Memory B cell (primary cell): ENCODE data around the gene PLEKHH3.

Source experiments
- ATAC-seq: fragments of 150-1000 bp; cut with Tn5 transposase; 2 replicates; pipeline ENCODE4 v1.10.0; 2021; ENCODE audit warnings: low read depth, mild to moderate bottlenecking, moderate library complexity
- DNase-seq, 2 donors: peaks; one replicate each; pipeline ENCODE4 v3.0.0; 2022; ENCODE audit warnings: low spot score in 2 of 2
- H3K27ac Mint-ChIP-seq: one replicate; pipeline ENCODE4 v1.8.0; 2022; ENCODE audit warnings: mild to moderate bottlenecking, moderate library complexity, mixed read lengths
- H3K27me3 Mint-ChIP-seq: one replicate; pipeline ENCODE4 v1.8.0; 2022; ENCODE audit warnings: mixed read lengths
- H3K36me3 Mint-ChIP-seq: one replicate; pipeline ENCODE4 v1.8.0; 2022; ENCODE audit warnings: mild to moderate bottlenecking, mixed read lengths
- H3K4me1 Mint-ChIP-seq: one replicate; pipeline ENCODE4 v1.8.0; 2022; ENCODE audit warnings: mixed read lengths
- H3K4me3 Mint-ChIP-seq: one replicate; pipeline ENCODE4 v1.8.0; 2022; ENCODE audit warnings: mild to moderate bottlenecking, moderate library complexity, mixed read lengths
- H3K9me3 Mint-ChIP-seq: one replicate; pipeline ENCODE4 v1.8.0; 2022; ENCODE audit warnings: mixed read lengths

Gene PLEKHH3, protein sequence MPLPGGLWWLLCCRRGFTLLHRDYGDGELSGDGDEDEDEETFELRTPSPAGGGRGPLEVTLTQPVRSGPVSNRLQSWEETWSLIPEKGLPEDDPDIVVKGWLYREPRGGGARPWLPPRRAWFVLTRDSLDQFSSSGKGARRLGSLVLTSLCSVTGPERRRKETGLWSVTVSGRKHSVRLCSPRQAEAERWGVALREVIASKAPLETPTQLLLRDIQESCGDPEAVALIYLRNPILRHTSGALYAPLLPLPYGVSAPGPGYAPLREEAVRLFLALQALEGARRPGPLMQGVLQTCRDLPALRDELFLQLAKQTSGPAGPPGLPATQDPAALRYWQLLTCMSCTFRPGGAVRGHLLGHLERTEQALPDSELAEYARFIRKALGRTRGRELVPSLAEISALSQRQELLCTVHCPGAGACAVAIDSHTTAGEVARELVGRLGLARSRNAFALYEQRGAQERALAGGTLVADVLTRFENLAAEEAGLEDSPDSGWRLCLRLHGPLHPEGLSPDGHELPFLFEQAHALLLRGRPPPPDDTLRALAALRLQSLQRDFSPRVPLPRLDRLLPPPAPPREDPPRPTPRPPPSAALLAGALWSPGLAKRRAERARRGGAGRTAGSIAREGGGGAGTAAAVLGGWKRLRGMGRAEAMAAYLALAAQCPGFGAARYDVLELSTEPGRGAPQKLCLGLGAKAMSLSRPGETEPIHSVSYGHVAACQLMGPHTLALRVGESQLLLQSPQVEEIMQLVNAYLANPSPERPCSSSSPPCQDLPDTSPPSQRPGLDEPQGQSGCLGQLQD

GRCh38 chr17:42676424-42677011, at the start of gene PLEKHH3:
TSS of gene PLEKHH3 (minus strand) at chr17:42676994. CDS start at chr17:42676563, 431 bp downstream.
- peaks cover 35% of the 10 kb centered on the region for H3K4me1 Mint-ChIP-seq
- DNase-seq, result peak in 1 of 2 donors; percentile 46

GRCh38 chr17:42725143-42725542, 48.3 kb upstream of the PLEKHH3 start:
- Mint-ChIP-seq H3K36me3 (peaks cover 24% of the 10 kb centered on the region), H3K9me3 (no peaks in the 10 kb centered on the region), H3K4me1 (no peaks in the 10 kb centered on the region), H3K4me3 (no peak overlapping the region), H3K27me3 (no peaks in the 10 kb centered on the region), H3K27ac (no peak overlapping the region)
- DNase-seq (no peak), ATAC-seq (no peak)

More at GRCh38 chr17:42676424-42677011, at the start of gene PLEKHH3:
- Mint-ChIP-seq H3K27ac (peak within 1 kb of the TSS; percentile 3), H3K27me3 (peaks cover 12% of the 10 kb centered on the region), H3K36me3 (no peaks in the 10 kb centered on the region), H3K9me3 (no peaks in the 10 kb centered on the region), H3K4me3 (peak within 1 kb of the TSS; percentile 86)
- ATAC-seq, result no peak

DNA sequence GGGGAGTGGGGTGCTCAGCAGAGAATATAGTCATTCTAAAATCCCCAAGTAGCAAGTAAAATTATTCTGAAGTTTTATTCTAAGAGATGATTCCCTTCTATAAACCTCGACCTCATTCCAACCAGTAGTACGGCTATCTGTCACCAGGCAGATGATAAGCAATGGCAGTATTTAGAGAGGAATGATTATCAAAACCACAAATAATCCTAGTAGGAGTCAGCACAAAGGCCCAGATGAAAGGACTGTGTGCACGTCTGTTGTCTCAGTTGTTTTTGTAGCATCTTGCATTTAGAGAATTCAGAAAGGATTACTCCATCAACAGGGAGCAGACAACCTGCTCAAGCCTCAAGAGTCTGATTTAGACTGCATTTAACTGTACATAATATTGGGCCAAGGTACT, 46.8 kb upstream of the PLEKHH3 start:
- no peaks in the 10 kb centered on the region for H3K9me3 Mint-ChIP-seq
- DNase-seq, result no peak
- no peak for ATAC-seq
- H3K4me3 Mint-ChIP-seq, result no peak overlapping the region
- no peaks in the 10 kb centered on the region for H3K4me1 Mint-ChIP-seq
- peaks cover 26% of the 10 kb centered on the region for H3K36me3 Mint-ChIP-seq
- no peak overlapping the region for H3K27ac Mint-ChIP-seq
- H3K27me3 Mint-ChIP-seq, result no peaks in the 10 kb centered on the region

DNA sequence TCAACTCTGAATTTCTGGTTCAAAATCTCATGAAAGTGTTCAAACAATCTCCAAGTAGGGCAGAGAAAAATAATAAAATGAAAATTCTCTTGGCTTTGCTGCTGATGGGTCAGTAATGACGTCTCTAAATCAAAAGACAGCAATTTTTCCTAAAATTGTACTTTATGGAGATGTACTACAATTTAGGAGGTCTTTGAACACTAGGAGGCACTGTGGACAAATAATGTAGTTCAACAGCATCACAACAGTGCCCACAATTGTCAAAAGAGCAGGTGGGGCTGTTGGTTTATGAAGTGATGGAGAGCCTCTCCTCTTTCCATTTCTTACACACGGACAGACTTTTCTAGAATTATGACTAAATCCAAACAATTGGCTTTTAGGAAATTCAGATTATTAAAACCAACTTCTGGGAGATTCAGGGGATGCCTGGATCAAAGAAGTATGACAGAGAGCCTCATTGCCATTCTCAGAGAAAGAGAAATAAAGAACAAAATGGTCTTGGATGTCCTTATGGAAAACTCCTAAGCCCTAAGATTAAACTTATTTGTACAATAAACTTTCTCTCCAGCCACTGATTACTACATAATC, 44.3 kb upstream of the PLEKHH3 start:
- no peaks in the 10 kb centered on the region for H3K4me1 Mint-ChIP-seq
- H3K27ac Mint-ChIP-seq, result no peak overlapping the region
- ATAC-seq (peak; percentile 92), DNase-seq (peak in 1 of 2 donors; percentile 59)
- peaks cover 39% of the 10 kb centered on the region for H3K36me3 Mint-ChIP-seq
- no peaks in the 10 kb centered on the region for H3K9me3 Mint-ChIP-seq
- H3K27me3 Mint-ChIP-seq, result no peaks in the 10 kb centered on the region
- no peak overlapping the region for H3K4me3 Mint-ChIP-seq

- Mint-ChIP-seq H3K4me3 (no peak overlapping the region), H3K4me1 (peaks cover 20% of the 10 kb centered on the region), H3K36me3 (peaks cover 35% of the 10 kb centered on the region), H3K27me3 (no peaks in the 10 kb centered on the region), H3K9me3 (no peaks in the 10 kb centered on the region), H3K27ac (no peak overlapping the region)
- ATAC-seq (no peak), DNase-seq (no peak)
These were observed 32.8 kb upstream of the PLEKHH3 start for GRCh38 chr17:42709561-42709960.

GRCh38 chr17:42708588-42708987, 31.8 kb upstream of the PLEKHH3 start:
- Mint-ChIP-seq H3K4me3 (no peak overlapping the region), H3K27ac (no peak overlapping the region)
- no peak for ATAC-seq

GRCh38 chr17:42706732-42707131, 29.9 kb upstream of the PLEKHH3 start:
- ATAC-seq (peak; percentile 29), DNase-seq (no peak)
- no peaks in the 10 kb centered on the region for H3K27me3 Mint-ChIP-seq
- H3K4me1 Mint-ChIP-seq, result peaks cover 32% of the 10 kb centered on the region
- H3K9me3 Mint-ChIP-seq, result no peaks in the 10 kb centered on the region
- peak overlapping the region; percentile 43 for H3K4me3 Mint-ChIP-seq
- H3K27ac Mint-ChIP-seq, result peak overlapping the region; percentile 45
- peaks cover 44% of the 10 kb centered on the region for H3K36me3 Mint-ChIP-seq

More at GRCh38 chr17:42708588-42708987, 31.8 kb upstream of the PLEKHH3 start:
- peaks cover 43% of the 10 kb centered on the region for H3K36me3 Mint-ChIP-seq
- H3K4me1 Mint-ChIP-seq, result peaks cover 24% of the 10 kb centered on the region
- H3K27me3 Mint-ChIP-seq, result no peaks in the 10 kb centered on the region
- H3K9me3 Mint-ChIP-seq, result no peaks in the 10 kb centered on the region
- DNase-seq, result no peak

- peak; percentile 83 for ATAC-seq
- peaks cover 34% of the 10 kb centered on the region for H3K36me3 Mint-ChIP-seq
- no peaks in the 10 kb centered on the region for H3K27me3 Mint-ChIP-seq
- no peak for DNase-seq
- peaks cover 32% of the 10 kb centered on the region for H3K4me1 Mint-ChIP-seq
- peak overlapping the region; percentile 91 for H3K27ac Mint-ChIP-seq
- H3K9me3 Mint-ChIP-seq, result no peaks in the 10 kb centered on the region
- H3K4me3 Mint-ChIP-seq, result peak overlapping the region; percentile 69
These were observed 28.2 kb upstream of the PLEKHH3 start for GRCh38 chr17:42704837-42705494.

- H3K9me3 Mint-ChIP-seq, result no peaks in the 10 kb centered on the region
- DNase-seq (no peak), ATAC-seq (peak; percentile 21)
- H3K27ac Mint-ChIP-seq, result peak overlapping the region; percentile 91
- H3K4me1 Mint-ChIP-seq, result peaks cover 32% of the 10 kb centered on the region
- no peaks in the 10 kb centered on the region for H3K27me3 Mint-ChIP-seq
- peak overlapping the region; percentile 69 for H3K4me3 Mint-ChIP-seq
- H3K36me3 Mint-ChIP-seq, result peaks cover 31% of the 10 kb centered on the region
These were observed 27.7 kb upstream of the PLEKHH3 start for GRCh38 chr17:42704490-42704836.

GRCh38 chr17:42702446-42702845, 25.7 kb upstream of the PLEKHH3 start:
- no peak for DNase-seq
- no peaks in the 10 kb centered on the region for H3K9me3 Mint-ChIP-seq
- H3K4me1 Mint-ChIP-seq, result peaks cover 27% of the 10 kb centered on the region
- H3K36me3 Mint-ChIP-seq, result peaks cover 24% of the 10 kb centered on the region
- H3K27ac Mint-ChIP-seq, result peak overlapping the region; percentile 31
- peak; percentile 65 for ATAC-seq
- H3K27me3 Mint-ChIP-seq, result no peaks in the 10 kb centered on the region
- H3K4me3 Mint-ChIP-seq, result peak overlapping the region; percentile 54

- Mint-ChIP-seq H3K4me3 (no peak overlapping the region), H3K27me3 (no peaks in the 10 kb centered on the region), H3K36me3 (peaks cover 26% of the 10 kb centered on the region), H3K4me1 (peaks cover 19% of the 10 kb centered on the region), H3K27ac (no peak overlapping the region), H3K9me3 (no peaks in the 10 kb centered on the region)
- ATAC-seq (no peak), DNase-seq (no peak)
These were observed 23.9 kb upstream of the PLEKHH3 start for GRCh38 chr17:42700586-42701289.

DNA sequence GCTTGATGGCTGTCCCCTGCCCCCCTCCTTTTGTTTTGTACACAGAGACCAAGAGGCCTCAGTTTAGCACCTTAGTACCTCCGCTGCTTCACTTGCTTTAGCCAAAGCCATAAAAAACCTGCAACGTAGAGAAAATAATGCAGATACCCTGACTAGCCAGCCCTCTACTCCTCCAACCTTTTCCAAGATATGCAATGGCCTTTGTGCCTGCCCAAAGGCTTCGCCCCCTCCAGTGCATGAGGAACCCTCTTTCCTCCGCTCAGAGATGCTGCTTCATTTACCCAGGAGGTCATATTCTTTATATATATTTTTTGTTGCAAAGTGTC, 22.6 kb upstream of the PLEKHH3 start:
- H3K4me1 Mint-ChIP-seq, result peaks cover 11% of the 10 kb centered on the region

More for the DNA sequence above, 22.6 kb upstream of the PLEKHH3 start:
- Mint-ChIP-seq H3K27ac (no peak overlapping the region), H3K36me3 (peaks cover 23% of the 10 kb centered on the region), H3K4me3 (no peak overlapping the region), H3K27me3 (no peaks in the 10 kb centered on the region), H3K9me3 (no peaks in the 10 kb centered on the region)
- DNase-seq (no peak), ATAC-seq (no peak)
